Subcutaneous adipose tissue (tissue), 4 donors: ENCODE results near the gene SHANK3. TPM values are rescaled to one million over a fixed set of nuclear protein-coding genes. Genes with fewer than 3 reads are reported as not detected.

Source experiments
- CTCF ChIP-seq: fragments of 450-650 bp; IDR thresholded peaks from one replicate; pipeline ENCODE4 v1.5.1; 2016; ENCODE audit warnings: low read depth, mild to moderate bottlenecking, control low read depth, antibody characterized with exemption, moderate library complexity
- total RNA-seq, 4 donors: library from RNA; depleted of rRNA; stranded (reverse); fragments of >200 nt; gene quantifications; one replicate each; pipeline ENCODE4 v1.1.0, GENCODE V29; 2016

SHANK3 gene
- total RNA-seq, 4 donors from 2014 or later = 5.1 to 87.2 (median 15.2) TPM

- no peak for TF ChIP-seq CTCF
These were observed 7.4 kb upstream of the SHANK3 start for GRCh38 chr22:50665212-50665611.

GRCh38 chr22:50665738-50666137 is 6.9 kb upstream of the SHANK3 start:
- no peak for TF ChIP-seq CTCF

- no peak for TF ChIP-seq CTCF
These were observed 2.1 kb upstream of the SHANK3 start for GRCh38 chr22:50670513-50670912.

- no peak for TF ChIP-seq CTCF
These were observed 1.6 kb upstream of the SHANK3 start for GRCh38 chr22:50670914-50671538.

GRCh38 chr22:50671641-50672040 is 982 bp upstream of the SHANK3 start:
- no peak for TF ChIP-seq CTCF

- TF ChIP-seq CTCF = no peak
These were observed 582 bp upstream of the SHANK3 start for GRCh38 chr22:50672041-50672440.

GRCh38 chr22:50673231-50674129 is 857 bp downstream of the SHANK3 start:
- no peak for TF ChIP-seq CTCF
